GM23338 (cell line): ENCODE measurements around the gene PEPD. TPM values are rescaled to one million over a fixed set of nuclear protein-coding genes. Genes with fewer than 3 reads are reported as not detected.

ENCODE experiments used
- ATAC-seq: fragments of 200-7000 bp; cut with Tn5 transposase; 3 replicates; pipeline ENCODE4 v1.9.1; 2020
- DNase-seq: peaks from one replicate; pipeline ENCODE4 v3.0.0-alpha.2; 2015; ENCODE audit warnings: low spot score
- H2AFZ ChIP-seq: fragments of 200-600 bp; sonication (generic); 2 replicates; pipeline ENCODE4 v1.8.0; 2016; ENCODE audit warnings: antibody characterized with exemption, mild to moderate bottlenecking, moderate library complexity
- H3F3A ChIP-seq: fragments of 200-600 bp; sonication (generic); replicated peaks from 2 replicates; pipeline ENCODE4 v1.8.0; 2017; ENCODE audit warnings: antibody characterized with exemption, mixed run types, low read depth
- H3K27ac ChIP-seq: fragments of 200-600 bp; sonication (generic); 2 replicates; pipeline ENCODE4 v1.6.1; 2016; ENCODE audit warnings: low read depth
- H3K27me3 ChIP-seq: fragments of 200-600 bp; sonication (generic); 2 replicates; pipeline ENCODE4 v1.8.0; 2016; ENCODE audit warnings: mild to moderate bottlenecking, mixed run types, moderate library complexity; ENCODE audit not compliant: insufficient read depth
- H3K36me3 ChIP-seq: fragments of 200-600 bp; sonication (generic); 2 replicates; pipeline ENCODE4 v1.8.0; 2016; ENCODE audit warnings: mild to moderate bottlenecking; ENCODE audit not compliant: insufficient read depth
- H3K4me1 ChIP-seq: fragments of 200-600 bp; sonication (generic); 2 replicates; pipeline ENCODE4 v1.8.0; 2016; ENCODE audit warnings: mild to moderate bottlenecking, moderate library complexity; ENCODE audit not compliant: insufficient read depth
- H3K4me2 ChIP-seq: fragments of 200-600 bp; sonication (generic); 2 replicates; pipeline ENCODE4 v1.7.1; 2017; ENCODE audit warnings: mixed run types
- H3K4me3 ChIP-seq: fragments of 200-600 bp; sonication (generic); 2 replicates; pipeline ENCODE4 v1.6.1; 2016; ENCODE audit warnings: mixed run types
- H3K79me2 ChIP-seq: fragments of 200-600 bp; sonication (generic); replicated peaks from 2 replicates; pipeline ENCODE4 v1.8.0; 2017; ENCODE audit warnings: mild to moderate bottlenecking; ENCODE audit not compliant: insufficient read depth
- H3K9me2 ChIP-seq: fragments of 200-600 bp; sonication (generic); 2 replicates; pipeline ENCODE4 v1.8.0; 2017; ENCODE audit not compliant: insufficient read depth
- H4K20me1 ChIP-seq: fragments of 200-600 bp; sonication (generic); replicated peaks from 2 replicates; pipeline ENCODE4 v1.8.0; 2017; ENCODE audit warnings: mild to moderate bottlenecking; ENCODE audit not compliant: insufficient read depth
- H3K27ac Mint-ChIP-seq: 2 replicates; pipeline ENCODE4 v1.8.0; 2020; ENCODE audit warnings: inconsistent platforms, mild to moderate bottlenecking, moderate library complexity, mixed read lengths
- H3K27me3 Mint-ChIP-seq: 3 replicates; pipeline ENCODE4 v1.8.0; 2022; ENCODE audit warnings: low read depth, mild to moderate bottlenecking, moderate library complexity, mixed read lengths, inconsistent platforms; ENCODE audit not compliant: insufficient read depth, poor library complexity
- H3K36me3 Mint-ChIP-seq: 3 replicates; pipeline ENCODE4 v1.8.0; 2021; ENCODE audit warnings: low read depth, mild to moderate bottlenecking, inconsistent platforms, moderate library complexity, mixed read lengths
- H3K4me1 Mint-ChIP-seq: 3 replicates; pipeline ENCODE4 v1.8.0; 2020; ENCODE audit warnings: mild to moderate bottlenecking, inconsistent platforms, mixed read lengths
- H3K4me3 Mint-ChIP-seq: 3 replicates; pipeline ENCODE4 v1.8.0; 2021; ENCODE audit warnings: moderate library complexity, mild to moderate bottlenecking, inconsistent platforms, mixed read lengths
- H3K9me3 Mint-ChIP-seq: 3 replicates; pipeline ENCODE4 v1.8.0; 2020; ENCODE audit warnings: moderate library complexity, mild to moderate bottlenecking, inconsistent platforms, mixed read lengths
- CTCF ChIP-seq, 2 experiments: fragments of 200-600 bp in 1 of 2; sonication (generic) in 1 of 2; conservative IDR thresholded peaks; 2 replicates each; pipeline versions ENCODE4 v1.5.1 to v1.6.1; 2016 to 2017; ENCODE audit warnings: antibody characterized with exemption in 2 of 2, low read depth in 2 of 2, mild to moderate bottlenecking in 2 of 2, moderate library complexity in 1 of 2
- EZH2 ChIP-seq: fragments of 200-600 bp; sonication (generic); IDR thresholded peaks from one replicate; pipeline ENCODE4 v1.8.0; 2017; ENCODE audit warnings: antibody characterized with exemption, mild to moderate bottlenecking, low read depth; ENCODE audit not compliant: unreplicated experiment
- JUNB ChIP-seq: IDR thresholded peaks from one replicate; pipeline ENCODE4 v1.6.1; 2016; ENCODE audit warnings: antibody characterized with exemption; ENCODE audit not compliant: unreplicated experiment
- POLR2AphosphoS5 ChIP-seq: IDR thresholded peaks from 2 replicates; pipeline ENCODE4 v1.6.1; 2016; ENCODE audit warnings: antibody characterized with exemption, low read depth
- ZNF114 ChIP-seq: fragments of 250-450 bp; sonication (Bioruptor Pico); IDR thresholded peaks from 2 replicates; pipeline ENCODE4 v1.5.0; 2020; ENCODE audit warnings: mild to moderate bottlenecking, moderate library complexity
- polyA plus RNA-seq: library from polyadenylated mRNA; unstranded; fragments of >200 nt; fragmentation: Nextera tagmentation; extraction: Ambion mirVana; gene quantifications from 2 replicates; pipeline ENCODE4 v1.2.1, GENCODE V29; 2016
- total RNA-seq: library from RNA; depleted of rRNA; stranded (reverse); fragments of >200 nt; shearing (Covaris generic); gene quantifications from 2 replicates; pipeline ENCODE4 v1.2.3, GENCODE V29; 2014
- TF ChIP-seq, protein P1 (sequence below): fragments of 250-450 bp; sonication (Bioruptor Pico); IDR thresholded peaks from 2 replicates; pipeline ENCODE4 v1.5.0; 2020; ENCODE audit warnings: mild to moderate bottlenecking, moderate library complexity

The PEPD gene
- total and polyA plus RNA-seq, 2 experiments from 2014 or later, result 81.7 to 89.2 TPM

GRCh38 chr19:33503433-33504057 lies 18.0 kb downstream of the PEPD start:
- H3K9me2 ChIP-seq, result no peaks in the 10 kb centered on the region
- peaks cover 9% of the 10 kb centered on the region; the same call in 1 of the 3 replicates for H3K36me3 Mint-ChIP-seq
- no peaks in the 10 kb centered on the region for H3K36me3 ChIP-seq
- no peak overlapping the region for H3K27ac Mint-ChIP-seq
- no peaks in the 10 kb centered on the region for H3F3A ChIP-seq
- H3K27ac ChIP-seq, result no peak overlapping the region
- H3K79me2 ChIP-seq, result no peaks in the 10 kb centered on the region
- no peaks in the 10 kb centered on the region for H4K20me1 ChIP-seq
- H2AFZ ChIP-seq, result no peak overlapping the region
- H3K27me3 ChIP-seq, result no peaks in the 10 kb centered on the region
- H3K4me2 ChIP-seq, result no peak overlapping the region
- H3K4me3 Mint-ChIP-seq, result no peak overlapping the region
- H3K9me3 Mint-ChIP-seq, result no peaks in the 10 kb centered on the region
- H3K27me3 Mint-ChIP-seq, result peaks cover 2% of the 10 kb centered on the region
- TF ChIP-seq EZH2, result no peak
- TF ChIP-seq, protein P1, sequence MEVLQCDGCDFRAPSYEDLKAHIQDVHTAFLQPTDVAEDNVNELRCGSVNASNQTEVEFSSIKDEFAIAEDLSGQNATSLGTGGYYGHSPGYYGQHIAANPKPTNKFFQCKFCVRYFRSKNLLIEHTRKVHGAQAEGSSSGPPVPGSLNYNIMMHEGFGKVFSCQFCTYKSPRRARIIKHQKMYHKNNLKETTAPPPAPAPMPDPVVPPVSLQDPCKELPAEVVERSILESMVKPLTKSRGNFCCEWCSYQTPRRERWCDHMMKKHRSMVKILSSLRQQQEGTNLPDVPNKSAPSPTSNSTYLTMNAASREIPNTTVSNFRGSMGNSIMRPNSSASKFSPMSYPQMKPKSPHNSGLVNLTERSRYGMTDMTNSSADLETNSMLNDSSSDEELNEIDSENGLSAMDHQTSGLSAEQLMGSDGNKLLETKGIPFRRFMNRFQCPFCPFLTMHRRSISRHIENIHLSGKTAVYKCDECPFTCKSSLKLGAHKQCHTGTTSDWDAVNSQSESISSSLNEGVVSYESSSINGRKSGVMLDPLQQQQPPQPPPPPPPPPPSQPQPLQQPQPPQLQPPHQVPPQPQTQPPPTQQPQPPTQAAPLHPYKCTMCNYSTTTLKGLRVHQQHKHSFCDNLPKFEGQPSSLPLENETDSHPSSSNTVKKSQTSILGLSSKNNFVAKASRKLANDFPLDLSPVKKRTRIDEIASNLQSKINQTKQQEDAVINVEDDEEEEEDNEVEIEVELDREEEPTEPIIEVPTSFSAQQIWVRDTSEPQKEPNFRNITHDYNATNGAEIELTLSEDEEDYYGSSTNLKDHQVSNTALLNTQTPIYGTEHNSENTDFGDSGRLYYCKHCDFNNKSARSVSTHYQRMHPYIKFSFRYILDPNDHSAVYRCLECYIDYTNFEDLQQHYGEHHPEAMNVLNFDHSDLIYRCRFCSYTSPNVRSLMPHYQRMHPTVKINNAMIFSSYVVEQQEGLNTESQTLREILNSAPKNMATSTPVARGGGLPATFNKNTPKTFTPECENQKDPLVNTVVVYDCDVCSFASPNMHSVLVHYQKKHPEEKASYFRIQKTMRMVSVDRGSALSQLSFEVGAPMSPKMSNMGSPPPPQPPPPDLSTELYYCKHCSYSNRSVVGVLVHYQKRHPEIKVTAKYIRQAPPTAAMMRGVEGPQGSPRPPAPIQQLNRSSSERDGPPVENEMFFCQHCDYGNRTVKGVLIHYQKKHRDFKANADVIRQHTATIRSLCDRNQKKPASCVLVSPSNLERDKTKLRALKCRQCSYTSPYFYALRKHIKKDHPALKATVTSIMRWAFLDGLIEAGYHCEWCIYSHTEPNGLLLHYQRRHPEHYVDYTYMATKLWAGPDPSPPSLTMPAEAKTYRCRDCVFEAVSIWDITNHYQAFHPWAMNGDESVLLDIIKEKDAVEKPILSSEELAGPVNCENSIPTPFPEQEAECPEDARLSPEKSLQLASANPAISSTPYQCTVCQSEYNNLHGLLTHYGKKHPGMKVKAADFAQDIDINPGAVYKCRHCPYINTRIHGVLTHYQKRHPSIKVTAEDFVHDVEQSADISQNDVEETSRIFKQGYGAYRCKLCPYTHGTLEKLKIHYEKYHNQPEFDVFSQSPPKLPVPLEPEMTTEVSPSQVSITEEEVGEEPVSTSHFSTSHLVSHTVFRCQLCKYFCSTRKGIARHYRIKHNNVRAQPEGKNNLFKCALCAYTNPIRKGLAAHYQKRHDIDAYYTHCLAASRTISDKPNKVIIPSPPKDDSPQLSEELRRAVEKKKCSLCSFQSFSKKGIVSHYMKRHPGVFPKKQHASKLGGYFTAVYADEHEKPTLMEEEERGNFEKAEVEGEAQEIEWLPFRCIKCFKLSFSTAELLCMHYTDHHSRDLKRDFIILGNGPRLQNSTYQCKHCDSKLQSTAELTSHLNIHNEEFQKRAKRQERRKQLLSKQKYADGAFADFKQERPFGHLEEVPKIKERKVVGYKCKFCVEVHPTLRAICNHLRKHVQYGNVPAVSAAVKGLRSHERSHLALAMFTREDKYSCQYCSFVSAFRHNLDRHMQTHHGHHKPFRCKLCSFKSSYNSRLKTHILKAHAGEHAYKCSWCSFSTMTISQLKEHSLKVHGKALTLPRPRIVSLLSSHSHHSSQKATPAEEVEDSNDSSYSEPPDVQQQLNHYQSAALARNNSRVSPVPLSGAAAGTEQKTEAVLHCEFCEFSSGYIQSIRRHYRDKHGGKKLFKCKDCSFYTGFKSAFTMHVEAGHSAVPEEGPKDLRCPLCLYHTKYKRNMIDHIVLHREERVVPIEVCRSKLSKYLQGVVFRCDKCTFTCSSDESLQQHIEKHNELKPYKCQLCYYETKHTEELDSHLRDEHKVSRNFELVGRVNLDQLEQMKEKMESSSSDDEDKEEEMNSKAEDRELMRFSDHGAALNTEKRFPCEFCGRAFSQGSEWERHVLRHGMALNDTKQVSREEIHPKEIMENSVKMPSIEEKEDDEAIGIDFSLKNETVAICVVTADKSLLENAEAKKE (CRISPR knock-in tag), result no peak
- no peak for TF ChIP-seq JUNB
- DNase-seq (no peak), ATAC-seq (no peak)
- no peak overlapping the region for H3K4me3 ChIP-seq
- peaks cover 9% of the 10 kb centered on the region; the same call in 2 of the 3 replicates for H3K4me1 Mint-ChIP-seq
- H3K4me1 ChIP-seq, result peaks cover 3% of the 10 kb centered on the region; the same call in 1 of the 2 replicates

- Histone ChIP-seq H3K36me3 (no peaks in the 10 kb centered on the region), H2AFZ (no peak overlapping the region), H3K79me2 (no peaks in the 10 kb centered on the region), H3K4me2 (no peak overlapping the region), H3K4me1 (peaks cover 3% of the 10 kb centered on the region; the same call in 1 of the 2 replicates), H3K27ac (no peak overlapping the region), H3K27me3 (no peaks in the 10 kb centered on the region), H3F3A (no peaks in the 10 kb centered on the region), H3K9me2 (no peaks in the 10 kb centered on the region), H3K4me3 (no peak overlapping the region), H4K20me1 (no peaks in the 10 kb centered on the region)
- Mint-ChIP-seq H3K9me3 (no peaks in the 10 kb centered on the region; the same call in 2 of the 3 replicates), H3K27ac (no peak overlapping the region), H3K4me1 (peaks cover 9% of the 10 kb centered on the region; the same call in 2 of the 3 replicates), H3K27me3 (peaks cover 2% of the 10 kb centered on the region), H3K4me3 (no peak overlapping the region), H3K36me3 (peaks cover 9% of the 10 kb centered on the region; the same call in 1 of the 3 replicates)
- DNase-seq (no peak), ATAC-seq (no peak)
- no peak for TF ChIP-seq POLR2AphosphoS5
- no peak for TF ChIP-seq JUNB
- TF ChIP-seq ZNF114, result no peak
- TF ChIP-seq CTCF (conservative IDR thresholded peaks at IDR 0.05; ENCODE audit: low read depth in 2 of 2), result no peak
These were observed 18.6 kb downstream of the PEPD start for GRCh38 chr19:33503030-33503429.
